A673 (cell line): Measurements from ENCODE around the gene STKLD1. TPM values are rescaled to one million over a fixed set of nuclear protein-coding genes. Genes with fewer than 3 reads are reported as not detected.

ENCODE experiments used
- BruUV-seq: library from RNA; stranded (reverse); fragments of 400-500 nt; replicated peaks from 2 replicates; lab custom pipeline; 2021; lab: Mats Ljungman, UMichigan
- CTCF ChIA-PET: fragments of 300-600 bp; sonication (Branson Sonifier 250); formaldehyde crosslinking; loops from one replicate; lab custom pipeline; 2022; ENCODE audit warnings: antibody characterized with exemption; lab: Charles Lee
- POLR2A ChIA-PET: fragments of 300-600 bp; sonication (Branson Sonifier 250); formaldehyde crosslinking; loops from one replicate; lab custom pipeline; 2022; ENCODE audit warnings: antibody characterized with exemption; ENCODE audit not compliant: low non-redundant PET; lab: Charles Lee
- DNase-seq: peaks from one replicate; pipeline ENCODE4 v3.0.0-alpha.2; 2015; ENCODE audit warnings: low spot score
- H3K27ac ChIP-seq: fragments of 200-600 bp; sonication (generic); 2 replicates; pipeline ENCODE4 v1.5.1; 2016; ENCODE audit warnings: mixed run types, low read depth, mild to moderate bottlenecking, mixed read lengths, antibody characterized with exemption, low read length; ENCODE audit not compliant: poor library complexity, severe bottlenecking
- H3K27me3 ChIP-seq: fragments of 200-600 bp; sonication (generic); replicated peaks from 2 replicates; pipeline ENCODE4 v1.6.1; 2017; ENCODE audit warnings: mixed run types, low read depth, mild to moderate bottlenecking, mixed read lengths, antibody characterized with exemption, low read length; ENCODE audit not compliant: insufficient read depth, poor library complexity
- H3K36me3 ChIP-seq: fragments of 200-600 bp; sonication (generic); 2 replicates; pipeline ENCODE4 v1.6.1; 2016; ENCODE audit warnings: mixed run types, mild to moderate bottlenecking, mixed read lengths, antibody characterized with exemption, low read length; ENCODE audit not compliant: insufficient read depth, poor library complexity, severe bottlenecking
- H3K4me1 ChIP-seq: fragments of 200-600 bp; sonication (generic); 2 replicates; pipeline ENCODE4 v1.6.1; 2017; ENCODE audit warnings: mixed run types, mild to moderate bottlenecking, mixed read lengths, antibody characterized with exemption, low read length; ENCODE audit not compliant: insufficient read depth, poor library complexity, severe bottlenecking
- H3K4me3 ChIP-seq: fragments of 200-600 bp; sonication (generic); 2 replicates; pipeline ENCODE4 v1.5.1; 2016; ENCODE audit warnings: low read depth, mixed run types, mild to moderate bottlenecking, mixed read lengths, low read length; ENCODE audit not compliant: poor library complexity, severe bottlenecking
- H3K9me3 ChIP-seq: fragments of 200-600 bp; sonication (generic); 2 replicates; pipeline ENCODE4 v1.6.1; 2016; ENCODE audit warnings: mixed run types, low read depth, mild to moderate bottlenecking, mixed read lengths, antibody characterized with exemption, low read length; ENCODE audit not compliant: poor library complexity, severe bottlenecking
- CTCF ChIP-seq: fragments of 300-800, 200-600 bp; sonication (generic); conservative IDR thresholded peaks from 2 replicates; pipeline ENCODE4 v1.5.1; 2017; ENCODE audit warnings: low read depth, mild to moderate bottlenecking, antibody characterized with exemption, low read length, moderate library complexity, mixed read lengths
- EZH2 ChIP-seq: fragments of 200-600 bp; sonication (generic); IDR thresholded peaks from 2 replicates; pipeline ENCODE4 v1.6.1; 2017; ENCODE audit warnings: borderline replicate concordance, low read depth, mild to moderate bottlenecking, mixed read lengths, antibody characterized with exemption, low read length; ENCODE audit not compliant: poor library complexity, severe bottlenecking
- intact Hi-C: fragments of 100-400 bp; cut with micrococcal nuclease; formaldehyde crosslinking; loops from one replicate; pipeline ENCODE4 v1.10.0; 2022; ENCODE audit not compliant: unreplicated experiment
- total RNA-seq: library from RNA; stranded (reverse); gene quantifications from 2 replicates; pipeline ENCODE4 v1.2.3, GENCODE V29; 2021

STKLD1 gene
- total RNA-seq, 1 experiment from 2014 or later: 0.52 TPM

- H3K4me3 ChIP-seq: no peak overlapping the region
- no peaks in the 10 kb centered on the region for H3K4me1 ChIP-seq
- H3K36me3 ChIP-seq: peaks cover 68% of the 10 kb centered on the region
- TF ChIP-seq EZH2 (no peak), CTCF (no peak)
- H3K27ac ChIP-seq: no peak overlapping the region
- no TSS peak for BruUV-seq
- no peaks in the 10 kb centered on the region for H3K27me3 ChIP-seq
- DNase-seq: no peak
- CTCF ChIA-PET: no interaction called here
- intact Hi-C loops: no loop called here
- POLR2A ChIA-PET: no interaction called here
- H3K9me3 ChIP-seq: no peaks in the 10 kb centered on the region
These were observed 9.7 kb upstream of the STKLD1 start for GRCh38 chr9:133366435-133366834.

- Histone ChIP-seq H3K4me3 (no peak overlapping the region), H3K27me3 (no peaks in the 10 kb centered on the region), H3K27ac (no peak overlapping the region), H3K9me3 (no peaks in the 10 kb centered on the region), H3K36me3 (peaks cover 67% of the 10 kb centered on the region), H3K4me1 (no peaks in the 10 kb centered on the region)
- no TSS peak for BruUV-seq
- intact Hi-C loops: no loop called here
- TF ChIP-seq CTCF: no peak
- no peak for TF ChIP-seq EZH2
- POLR2A ChIA-PET: interaction anchor here (0.6 to 0.7 kb wide), 2 partner anchors 18 to 232 kb away, joined by 3 read pairs; no protein-coding TSS in a partner anchor
- no peak for DNase-seq
- CTCF ChIA-PET: no interaction called here
These were observed 8.9 kb upstream of the STKLD1 start for GRCh38 chr9:133367221-133367620.

GRCh38 chr9:133367778-133368177 lies 8.4 kb upstream of the STKLD1 start:
- DNase-seq: no peak
- POLR2A ChIA-PET: interaction anchor here (0.7 kb wide), 1 partner anchor 19 kb away, joined by 3 read pairs; no protein-coding TSS in a partner anchor
- Histone ChIP-seq H3K4me1 (no peaks in the 10 kb centered on the region), H3K4me3 (no peak overlapping the region), H3K27me3 (no peaks in the 10 kb centered on the region), H3K27ac (no peak overlapping the region), H3K36me3 (peaks cover 67% of the 10 kb centered on the region), H3K9me3 (no peaks in the 10 kb centered on the region)
- TF ChIP-seq CTCF: no peak
- no peak for TF ChIP-seq EZH2
- intact Hi-C loops: no loop called here
- no TSS peak for BruUV-seq
- CTCF ChIA-PET: no interaction called here
